NCI-H146 treated with DMSO at 0.1 percent for 48 hours (cell line): ENCODE results near the gene CACNA1I.
A peak's percentile ranks its signal among the peaks of the same experiment; 100 is the strongest.

Experiments
- DNase-seq: peaks from one replicate; lab custom pipeline; 2025; ENCODE audit not compliant: unreplicated experiment; lab: John Stamatoyannopoulos, UW

Gene CACNA1I

DNA sequence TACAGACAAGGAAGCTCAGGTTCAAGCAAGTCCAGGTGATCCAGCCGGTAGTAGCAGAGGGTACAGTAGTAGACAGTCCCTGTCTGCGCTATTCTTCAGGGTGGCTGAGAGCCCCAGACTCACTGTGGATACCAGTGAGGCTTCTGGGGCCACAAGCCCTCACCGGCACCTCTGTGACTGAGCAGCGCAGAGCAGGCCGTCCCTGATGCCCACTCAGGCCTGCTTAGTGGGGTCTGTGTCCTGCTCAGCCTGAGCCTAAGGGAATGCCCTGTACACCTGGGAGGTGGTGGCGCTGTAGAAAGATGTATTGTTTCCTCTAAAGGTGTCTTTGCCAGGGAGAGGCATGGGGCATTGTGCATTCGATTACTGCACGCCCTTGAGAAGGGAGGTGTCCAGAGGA lies 143.8 kb downstream of the CACNA1I start:
- no peak for DNase-seq

DNA sequence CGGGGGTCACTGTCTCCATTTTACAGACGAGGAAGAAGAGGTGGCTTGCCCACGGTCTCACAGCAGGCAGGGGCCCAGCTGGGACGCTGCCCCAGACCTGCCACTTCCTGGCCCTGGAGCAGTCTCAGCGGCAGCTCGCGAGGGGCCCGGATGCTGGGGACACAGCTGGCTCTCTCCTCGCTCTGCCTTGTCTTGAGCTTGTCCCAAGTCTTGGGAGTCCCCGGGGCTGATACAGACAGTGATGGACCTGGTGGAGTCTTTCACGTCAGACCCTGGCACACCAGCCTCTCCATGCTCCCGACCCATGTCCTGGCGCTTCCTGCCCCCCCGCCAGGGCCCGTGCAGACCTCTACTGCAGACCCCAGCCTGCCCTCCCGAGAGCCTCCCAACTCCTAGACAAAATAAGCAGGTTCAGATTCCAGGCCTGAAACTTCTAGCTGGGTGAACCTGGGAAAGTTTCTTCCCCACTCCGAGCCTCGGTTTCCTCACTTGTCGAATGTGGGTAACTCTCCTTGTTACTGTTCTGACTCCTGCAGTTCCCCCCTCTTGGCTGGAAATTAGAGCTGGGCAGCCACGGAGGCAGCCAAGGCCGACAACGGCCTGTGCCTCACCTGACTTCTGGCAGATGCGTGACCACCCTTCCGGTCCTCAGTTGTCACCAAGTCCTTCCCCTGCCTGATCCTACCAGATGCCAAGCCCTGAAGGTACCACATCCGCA lies 145.4 kb downstream of the CACNA1I start:
- DNase-seq, result no peak

DNA sequence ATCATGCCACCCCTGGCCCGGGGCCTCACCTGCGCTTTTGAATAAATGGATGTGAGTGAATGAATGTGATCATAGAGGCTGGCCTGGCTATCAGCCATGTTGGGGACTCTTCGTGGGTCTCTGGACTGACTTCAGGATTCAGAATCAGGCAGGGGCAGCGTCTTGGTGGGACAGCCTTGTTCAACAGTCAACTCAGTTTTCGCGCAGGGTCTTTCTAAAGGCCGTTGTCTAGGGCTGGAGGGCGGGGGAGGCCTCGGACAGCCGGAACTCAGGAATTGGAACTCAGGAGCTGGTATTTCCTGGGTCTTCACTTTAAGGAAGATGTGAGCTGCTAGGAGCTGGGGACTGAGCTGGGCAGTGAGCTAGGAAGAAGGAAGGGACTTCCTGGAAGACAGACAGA lies 146.0 kb downstream of the CACNA1I start:
- DNase-seq, result no peak

DNA sequence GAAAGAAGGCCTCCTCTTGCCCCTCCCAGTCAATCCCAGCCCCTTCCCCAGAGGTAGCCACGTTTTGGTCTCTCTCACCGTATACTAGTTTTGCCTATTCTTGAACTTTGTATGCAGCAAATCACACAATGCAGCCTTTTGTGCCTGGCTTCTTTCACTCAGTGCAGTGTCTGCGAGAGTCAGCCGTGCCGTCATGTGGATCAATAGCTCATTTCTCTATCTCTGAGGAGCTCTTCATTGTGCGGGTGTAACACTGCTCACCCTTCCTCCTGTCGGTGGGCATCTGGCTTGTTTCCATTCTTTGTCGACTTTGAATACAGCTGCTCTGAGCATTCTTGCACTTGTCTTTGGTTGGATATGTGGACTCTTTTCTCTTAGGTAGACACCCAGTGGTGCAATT lies 146.5 kb downstream of the CACNA1I start:
- DNase-seq, result no peak

DNA sequence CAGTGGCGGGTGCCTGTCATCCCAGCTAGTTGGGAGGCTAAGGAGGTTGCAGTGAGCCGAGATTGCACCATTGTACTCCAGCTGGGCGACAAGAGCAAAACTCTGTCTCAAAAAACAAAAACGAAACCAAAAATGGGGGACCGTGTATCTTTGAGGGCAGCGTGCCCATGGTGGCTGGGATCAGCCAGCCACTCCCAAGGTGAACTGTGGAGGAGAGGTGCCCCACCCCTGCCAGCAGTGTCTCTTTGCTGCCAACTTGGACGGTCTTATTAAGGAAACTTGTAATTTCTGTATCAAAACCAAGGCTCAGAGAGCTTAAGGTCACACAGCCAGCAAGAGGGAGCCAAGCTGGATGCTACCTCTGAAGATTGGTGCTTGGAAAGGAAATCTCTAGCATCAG lies 147.7 kb downstream of the CACNA1I start:
- no peak for DNase-seq

DNA sequence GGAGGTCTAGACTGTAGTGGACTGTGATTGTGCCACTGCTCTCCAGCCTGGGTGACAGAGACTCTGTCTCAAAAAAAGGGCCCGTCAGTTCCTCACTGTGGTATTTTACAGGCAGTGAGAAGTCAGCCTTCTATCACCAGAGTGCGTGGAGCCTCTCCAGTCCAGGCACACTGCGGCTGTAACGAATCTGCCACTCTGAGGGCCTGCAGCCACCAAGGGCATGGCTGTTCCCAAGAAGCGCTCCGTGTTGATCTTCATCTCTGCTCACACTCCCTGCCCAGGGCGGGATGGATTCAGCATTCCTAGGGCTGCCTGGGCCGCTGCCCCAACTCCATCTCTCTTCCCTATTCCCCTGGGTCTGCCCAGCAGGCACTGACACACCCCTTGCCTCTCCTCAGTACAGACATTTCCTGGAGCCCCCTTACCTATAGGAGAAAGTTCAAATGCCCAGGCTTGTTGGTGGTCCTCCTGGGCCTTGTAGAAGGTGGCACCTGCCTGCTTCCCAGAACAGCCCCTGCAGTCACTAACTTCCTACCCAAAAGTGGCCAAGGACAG lies 148.4 kb downstream of the CACNA1I start:
- no peak for DNase-seq

DNA sequence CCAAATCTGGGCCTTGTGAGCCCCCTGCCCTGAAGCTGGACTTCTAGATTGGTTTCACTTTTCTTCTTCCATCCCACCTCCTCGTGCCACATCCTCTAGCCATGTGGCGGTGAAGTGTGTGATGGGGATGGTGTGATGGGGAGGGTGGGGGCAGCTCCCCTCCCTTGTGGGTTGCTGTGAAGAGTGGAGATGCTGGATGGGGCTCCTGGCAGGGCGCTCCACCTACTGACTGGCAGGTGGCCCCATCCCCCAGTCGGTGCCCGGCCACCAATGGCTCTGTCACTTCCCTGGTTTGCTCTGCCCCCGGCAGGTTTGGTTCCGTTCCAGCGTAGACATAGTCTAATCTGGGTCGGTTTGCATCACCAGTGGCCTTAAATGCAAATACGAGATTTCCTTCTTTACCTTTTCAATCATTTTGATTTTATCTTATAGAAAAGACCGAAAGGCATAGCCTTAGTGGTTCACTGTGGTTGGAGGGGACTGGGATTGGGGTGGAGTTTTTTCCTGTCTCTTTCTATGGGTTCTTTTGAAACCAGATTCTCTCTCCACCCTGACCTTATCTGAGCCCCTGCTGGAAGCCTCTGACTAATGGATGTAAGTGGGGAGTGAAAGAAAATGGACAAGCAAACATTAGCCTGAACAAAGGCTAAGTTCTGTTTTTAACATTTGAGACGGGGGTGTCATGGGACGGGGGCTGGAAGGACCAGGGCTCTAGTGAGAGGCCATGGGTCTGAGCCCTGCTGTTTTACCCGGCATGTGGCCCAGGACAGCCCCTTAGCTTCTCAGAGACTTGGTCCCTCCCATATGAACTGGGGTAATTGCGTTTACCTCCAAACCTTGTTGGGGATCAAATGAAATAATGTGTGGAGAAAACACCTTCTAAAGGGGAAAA lies 149.3 kb downstream of the CACNA1I start:
- peak; percentile 45 for DNase-seq

DNA sequence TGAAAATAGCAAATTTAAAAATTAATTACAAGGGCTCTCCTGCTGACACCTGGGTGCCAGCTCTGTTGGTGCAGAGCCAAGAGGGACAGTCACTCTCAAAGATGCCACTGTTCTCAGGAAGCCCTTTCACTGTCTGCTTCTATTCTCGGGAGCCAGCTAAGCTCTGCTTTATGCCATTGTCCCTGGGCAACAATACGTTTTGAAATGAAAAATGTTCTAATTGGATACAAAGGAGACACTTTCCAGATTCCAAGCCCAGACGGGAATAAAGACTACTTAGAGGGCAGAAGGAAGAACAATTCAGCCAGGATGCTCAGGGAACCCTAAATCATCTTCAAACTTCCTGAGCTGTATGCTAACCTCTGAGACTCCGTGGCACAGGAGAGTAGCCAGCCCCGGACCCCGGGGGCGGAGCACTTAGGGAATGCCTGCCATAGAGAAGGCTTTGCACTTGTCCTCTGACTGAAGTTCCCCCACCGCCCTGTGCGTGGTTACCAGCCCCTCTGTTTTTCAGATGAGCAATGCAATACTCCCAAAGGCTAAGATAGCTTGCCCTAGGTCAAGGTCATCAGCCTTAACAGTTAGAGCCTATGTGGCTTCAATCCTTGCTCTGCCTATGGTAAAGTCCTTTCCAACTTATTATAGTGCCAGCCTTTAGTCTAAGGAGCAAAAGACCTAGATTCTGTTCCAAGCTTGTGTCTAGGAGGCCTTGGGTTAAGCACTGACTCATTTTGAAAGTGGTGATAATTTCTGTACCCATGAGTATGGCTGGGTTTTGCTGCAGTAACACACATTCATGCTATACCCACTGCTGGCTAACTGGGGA lies 150.9 kb downstream of the CACNA1I start:
- no peak for DNase-seq

DNA sequence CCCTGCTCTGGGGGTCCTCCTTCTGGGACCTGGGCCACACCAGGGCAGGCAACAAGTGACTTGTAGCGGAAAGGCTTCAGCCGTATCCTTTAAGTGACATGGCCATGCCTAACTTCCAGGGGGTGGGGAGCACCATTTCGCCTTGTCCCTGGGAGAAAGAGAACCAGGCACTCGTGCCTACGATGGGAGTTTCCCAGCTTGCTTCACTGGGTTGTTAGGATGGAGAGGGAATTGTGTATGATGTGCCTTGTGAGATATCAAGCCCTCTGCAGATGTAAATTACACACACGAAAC lies 151.4 kb downstream of the CACNA1I start:
- no peak for DNase-seq

DNA sequence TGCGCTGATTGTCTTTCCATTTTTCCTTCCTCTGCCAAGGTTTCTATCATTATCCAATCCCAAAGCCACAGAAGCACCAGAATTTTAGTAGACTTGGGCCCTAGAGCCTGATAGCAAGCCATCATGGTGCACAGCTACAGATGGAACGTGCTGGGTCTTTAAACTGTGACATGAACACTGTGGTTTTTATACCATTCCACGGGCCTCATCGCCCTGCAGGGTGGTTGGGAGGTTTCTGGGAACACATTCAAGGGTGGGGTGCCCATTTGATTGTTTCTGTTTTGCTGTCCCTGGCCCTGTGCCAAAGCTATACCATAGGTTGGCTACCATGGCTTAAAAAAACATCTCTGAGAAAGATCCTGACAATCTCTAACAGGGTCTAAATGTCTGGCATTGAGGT lies 151.9 kb downstream of the CACNA1I start:
- DNase-seq, result no peak

DNA sequence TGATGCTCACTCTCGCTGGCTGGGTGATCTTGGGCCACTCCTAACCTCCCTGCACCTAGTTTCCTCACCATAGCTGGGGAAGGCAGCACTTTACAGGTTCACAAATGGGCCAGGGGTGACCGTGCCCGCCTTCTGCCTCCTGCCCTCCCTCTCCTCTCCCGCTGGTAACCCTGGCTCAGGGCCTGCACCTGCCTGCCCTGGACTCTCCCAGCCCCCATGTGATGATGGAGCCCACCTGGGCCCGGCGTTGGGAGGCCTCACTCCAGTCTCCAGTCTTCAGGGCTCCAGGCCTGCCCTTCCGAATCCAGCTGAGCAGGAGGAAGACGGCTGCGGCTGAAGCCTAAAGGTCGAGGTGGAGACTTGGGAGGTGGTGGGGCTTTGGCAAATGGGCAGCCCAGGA lies 152.9 kb downstream of the CACNA1I start:
- DNase-seq, result no peak

DNA sequence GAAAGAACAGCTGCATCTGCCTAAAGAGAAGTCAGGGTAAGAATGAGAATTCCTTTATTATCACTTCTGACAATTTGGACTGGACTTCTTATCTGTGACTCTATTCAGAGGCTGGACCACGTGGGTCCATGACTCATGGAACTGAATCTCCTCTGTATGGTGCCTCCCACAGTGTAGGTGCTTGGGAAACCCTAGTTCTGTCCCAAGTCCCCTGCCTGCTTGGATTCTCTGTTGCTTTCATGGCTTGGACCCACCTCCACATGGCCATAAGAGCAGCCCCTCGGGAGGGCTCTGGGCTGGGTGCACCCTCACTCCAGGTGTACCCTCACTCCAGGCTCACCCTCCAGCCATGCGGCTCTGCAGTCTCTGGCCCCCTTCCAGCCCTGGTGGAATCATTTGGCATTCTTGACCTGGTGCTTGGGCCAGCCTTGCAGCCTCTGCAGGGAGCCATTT lies 153.4 kb downstream of the CACNA1I start:
- no peak for DNase-seq

DNA sequence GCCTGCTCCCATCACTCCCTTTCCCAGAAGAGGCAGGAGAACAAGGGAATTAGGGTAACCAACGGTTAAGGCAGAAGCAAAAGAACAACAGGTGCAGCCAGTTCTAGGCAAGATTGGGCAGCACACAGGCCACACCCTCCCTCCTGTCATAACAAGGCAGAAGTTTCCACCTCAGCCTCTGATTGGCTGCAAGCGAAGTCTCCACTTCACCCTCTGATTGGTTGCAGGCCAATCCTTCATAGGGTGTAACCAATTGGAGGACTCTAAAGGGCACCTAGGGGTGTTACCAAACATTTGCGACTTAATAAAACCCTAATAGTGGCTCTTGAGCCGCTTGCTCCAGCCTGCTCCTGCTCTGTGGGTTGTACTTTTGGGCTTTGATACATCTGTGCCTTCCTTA lies 153.8 kb downstream of the CACNA1I start:
- DNase-seq, result no peak

DNA sequence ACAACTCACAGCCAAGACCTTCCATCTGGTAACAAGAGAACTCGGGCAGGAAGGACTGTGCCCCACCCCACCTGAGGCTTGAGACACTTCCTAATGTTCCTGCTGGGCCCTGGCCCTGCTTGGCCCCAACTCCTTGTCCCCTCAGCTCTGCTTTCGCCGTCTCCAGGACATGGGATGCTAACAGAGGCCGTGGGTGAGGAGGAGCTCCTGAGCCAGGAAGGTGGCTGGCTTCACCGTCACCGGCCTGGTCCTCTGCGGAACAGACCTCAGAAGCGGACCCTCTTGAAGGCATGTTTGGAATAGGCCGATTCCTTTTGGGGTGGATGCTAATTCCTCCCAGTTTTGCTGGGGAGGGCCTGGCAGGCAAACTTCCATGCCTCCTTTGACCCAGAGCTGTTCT lies 154.3 kb downstream of the CACNA1I start:
- no peak for DNase-seq

DNA sequence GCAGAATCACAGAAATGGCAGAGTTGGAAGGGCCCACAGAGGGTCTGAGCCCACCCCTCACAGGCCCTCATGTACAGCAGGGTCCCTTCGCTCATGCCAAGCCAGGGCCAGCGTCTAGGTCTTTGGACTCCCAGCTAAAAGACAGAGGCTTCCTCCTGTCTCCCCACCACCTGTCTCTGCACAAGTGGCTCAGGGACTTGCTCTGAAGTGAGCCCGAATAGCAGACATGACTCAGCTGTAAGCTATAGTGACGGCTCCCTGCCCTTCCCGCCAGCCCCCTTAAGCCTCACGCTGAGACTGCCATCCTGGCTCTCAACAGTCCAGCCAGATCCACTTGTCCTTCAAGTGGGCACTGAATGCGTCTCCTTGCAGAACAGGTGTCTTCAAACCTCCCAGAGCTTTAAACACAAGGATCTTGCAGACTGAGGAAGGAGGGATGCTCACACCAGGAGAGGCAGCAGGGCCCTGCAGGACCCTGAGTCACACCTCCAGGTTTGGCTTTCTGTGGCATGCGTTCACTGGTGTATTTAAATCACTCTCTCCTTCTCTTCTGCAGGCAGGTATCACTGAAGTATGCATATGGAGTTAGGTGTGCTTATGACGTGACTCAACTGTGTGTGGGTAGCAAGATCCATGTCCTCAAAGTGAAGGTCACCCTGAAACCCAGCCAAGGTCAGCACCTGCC lies 154.9 kb downstream of the CACNA1I start:
- no peak for DNase-seq

DNA sequence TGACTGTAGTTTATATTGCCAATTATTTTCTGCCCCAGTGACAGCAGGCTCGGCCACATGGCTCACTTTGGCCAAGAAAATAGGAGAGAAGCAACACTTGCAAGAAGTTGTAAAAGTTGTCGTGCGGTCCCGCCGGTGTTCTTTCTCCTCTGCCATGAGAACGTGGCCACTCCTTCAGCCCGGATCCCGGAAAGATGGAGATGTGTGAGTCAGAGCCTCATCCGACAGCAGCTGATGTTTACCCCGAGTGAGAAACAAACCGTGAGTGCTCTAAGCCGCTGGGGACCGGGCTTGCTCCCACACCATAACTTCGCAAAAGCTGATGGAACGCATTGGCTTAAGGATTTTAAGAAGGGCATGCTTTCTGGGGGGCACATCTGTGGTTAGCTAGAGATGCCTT lies 157.0 kb downstream of the CACNA1I start:
- no peak for DNase-seq

DNA sequence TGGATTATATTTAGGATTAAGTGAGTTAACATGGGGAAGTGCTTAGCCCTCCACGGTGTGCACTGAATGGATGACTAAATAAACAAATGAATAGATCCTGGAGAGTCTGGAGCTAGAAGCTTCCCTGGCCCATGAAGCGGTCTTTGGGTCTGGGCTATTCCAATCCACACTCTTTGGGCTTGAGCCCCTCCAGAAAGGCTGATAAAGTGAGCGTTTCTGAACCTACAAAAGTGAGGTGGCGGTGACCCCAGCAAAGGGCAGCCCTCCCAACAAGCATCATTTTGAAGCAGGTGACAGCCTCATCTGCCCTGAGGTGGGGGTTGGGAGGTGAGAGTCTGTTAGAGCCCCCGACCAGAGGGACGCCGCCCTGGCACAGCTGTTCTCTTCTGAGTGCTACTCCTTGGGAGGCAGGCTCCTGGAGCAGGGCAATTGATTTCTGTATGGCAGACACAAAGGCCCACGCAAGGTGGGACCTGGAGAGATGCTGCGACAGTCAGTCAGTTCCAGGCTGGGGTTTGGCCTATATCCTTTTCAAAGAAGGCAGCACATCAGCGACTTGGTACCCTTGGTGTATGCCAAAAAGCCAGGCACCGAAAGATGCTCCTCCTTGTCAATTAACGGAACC lies 157.8 kb downstream of the CACNA1I start:
- no peak for DNase-seq

DNA sequence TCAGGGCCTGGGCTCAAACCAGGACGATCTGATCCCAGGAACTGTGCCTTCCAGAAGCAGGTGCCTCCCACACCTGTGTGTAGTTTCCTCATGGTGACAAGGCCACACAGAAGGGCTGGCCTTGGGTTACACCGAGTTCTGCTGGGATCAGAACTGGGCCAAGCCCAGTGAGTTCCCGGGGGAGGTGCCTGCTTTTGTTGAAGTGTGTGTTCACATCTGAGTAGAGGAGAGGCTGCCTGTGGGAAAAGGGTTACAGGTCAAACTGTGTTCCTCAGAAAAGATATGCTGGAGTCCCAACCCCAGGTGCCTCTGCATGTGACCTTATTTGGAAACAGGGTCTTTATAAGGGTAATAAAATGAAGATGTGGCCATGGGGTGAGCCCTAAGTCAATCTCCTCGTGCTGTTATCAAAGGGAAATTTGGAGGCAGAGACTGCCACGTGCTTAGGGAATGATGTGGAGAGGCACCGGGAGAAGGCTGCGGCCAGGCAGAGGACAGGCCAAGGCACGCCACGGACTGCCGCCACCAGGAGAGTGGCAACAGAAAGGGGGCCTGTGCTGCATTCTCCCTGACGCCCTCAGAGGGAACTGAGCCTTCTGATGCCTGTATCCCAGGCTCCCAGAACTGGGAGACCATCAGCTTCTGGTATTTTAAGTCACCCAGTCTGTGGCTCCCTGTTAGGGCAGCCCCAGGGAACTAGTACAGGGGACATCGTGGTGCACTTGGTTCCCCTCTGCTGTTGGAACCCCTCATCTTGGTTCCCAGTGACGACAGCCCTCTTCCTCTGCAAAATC lies 158.8 kb downstream of the CACNA1I start:
- no peak for DNase-seq

DNA sequence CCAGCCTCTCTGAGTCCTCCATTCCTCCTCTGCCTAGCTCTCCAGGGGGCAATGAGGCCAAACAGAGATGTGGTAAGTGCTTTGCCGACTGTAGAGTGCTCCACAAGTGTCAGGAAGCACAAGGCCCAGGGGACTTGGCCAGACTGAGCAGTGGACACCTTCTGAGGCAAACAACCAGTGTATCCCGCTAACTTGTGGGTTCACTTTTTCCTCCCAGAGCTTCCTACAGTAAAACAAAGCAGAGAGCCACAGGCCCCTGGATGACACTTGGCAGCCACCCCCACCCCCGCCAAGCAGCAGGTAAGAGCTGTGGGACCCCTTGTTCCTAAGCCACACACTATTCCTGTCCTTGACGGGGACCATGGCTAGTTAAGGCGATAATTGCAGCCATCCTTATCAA lies 160.9 kb downstream of the CACNA1I start:
- DNase-seq, result no peak
